Measurements from ENCODE around the gene CAAP1.

GRCh38 chr9:26863074-26863473 is 29.5 kb downstream of the CAAP1 start:
- TF ChIP-seq CTCF (IDR thresholded peaks at IDR 0.05) (peak in 3 of 6 experiments; percentile 10 to 26 (median 24)), POLR2A (IDR thresholded peaks at IDR 0.05) (no peak)

Data from Peyer's patch (tissue), 4 donors.